ENCODE data around the gene ZNRF3. TPM values are rescaled to one million over a fixed set of nuclear protein-coding genes. Genes with fewer than 3 reads are reported as not detected.

Gene ZNRF3
- total RNA-seq, 2 experiments from 2014 or later: 0.40 to 0.58 TPM

GRCh38 chr22:29069463-29069862, 186.1 kb downstream of the ZNRF3 start:
- Mint-ChIP-seq H3K27me3 (peaks cover 58% of the 10 kb centered on the region), H3K36me3 (ENCODE audit: low read depth) (no peaks in the 10 kb centered on the region), H3K27ac (no peak overlapping the region), H3K4me3 (no peak overlapping the region), H3K4me1 (peaks cover 24% of the 10 kb centered on the region), H3K9me3 (no peaks in the 10 kb centered on the region)
- DNase-seq: no peak
- ChIA-PET CTCF (no interaction called here), POLR2A (no interaction called here)

DNA sequence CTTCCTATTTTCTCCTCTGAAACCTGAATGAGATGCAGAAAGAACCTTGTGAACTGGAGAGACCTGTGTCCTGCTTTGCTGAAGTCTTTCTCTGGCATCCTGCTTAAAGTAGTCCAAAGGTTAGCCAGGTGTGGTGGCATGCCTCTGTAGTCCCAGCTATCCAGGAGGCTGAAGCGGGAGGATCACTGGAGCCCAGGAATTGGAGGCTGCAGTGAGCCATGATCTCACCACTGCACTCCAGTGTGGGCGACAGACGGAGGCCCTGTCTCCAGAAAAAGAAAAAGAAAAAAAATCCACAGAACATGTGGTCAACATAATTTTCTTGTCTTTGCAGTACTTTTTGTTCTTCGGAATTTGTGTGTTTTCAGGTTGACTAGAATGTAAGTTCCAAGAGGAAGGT, 187.1 kb downstream of the ZNRF3 start:
- DNase-seq: no peak
- Mint-ChIP-seq H3K4me3 (no peak overlapping the region), H3K36me3 (ENCODE audit: low read depth) (no peaks in the 10 kb centered on the region), H3K9me3 (no peaks in the 10 kb centered on the region), H3K27ac (no peak overlapping the region), H3K27me3 (peaks cover 63% of the 10 kb centered on the region), H3K4me1 (peaks cover 22% of the 10 kb centered on the region)
- ChIA-PET POLR2A (no interaction called here), CTCF (no interaction called here)

DNA sequence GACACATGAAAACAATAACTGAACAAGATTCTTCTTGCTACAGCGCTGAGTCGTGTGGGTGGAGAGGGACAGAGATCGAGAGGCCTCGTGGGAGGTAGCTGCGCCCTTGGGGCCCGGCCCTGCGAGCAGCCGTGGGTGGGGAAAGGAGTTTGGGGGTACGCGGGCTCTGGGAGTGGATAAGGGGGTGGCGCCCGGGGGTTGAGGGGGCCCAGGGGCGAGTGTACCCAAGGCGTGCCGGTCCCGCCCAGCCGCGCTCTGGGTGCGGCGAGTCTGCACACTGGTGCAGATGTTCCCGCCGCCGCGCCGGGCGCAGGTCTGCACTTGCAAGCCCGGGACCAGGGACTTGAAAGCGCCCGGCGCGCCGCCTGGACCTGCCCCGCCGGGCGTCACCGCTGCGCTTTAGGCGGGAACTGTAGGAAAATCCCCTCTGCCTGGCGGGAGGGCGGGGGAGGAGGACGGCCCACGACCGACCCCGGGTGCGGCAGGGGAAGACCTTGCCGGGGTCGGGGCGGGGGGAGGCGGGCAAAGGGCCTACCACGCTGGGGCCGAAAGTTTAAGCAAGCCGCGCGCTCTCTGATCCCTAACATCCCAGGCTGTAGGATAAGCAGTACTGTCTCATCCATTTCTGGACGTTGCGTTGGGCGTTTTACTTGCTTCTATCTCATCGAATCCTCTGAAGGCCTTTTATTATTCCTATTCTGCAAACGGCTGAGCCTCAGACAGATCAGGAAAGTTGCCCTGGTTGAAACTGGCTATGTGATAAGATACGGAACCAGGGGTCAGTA, 188.1 kb downstream of the ZNRF3 start:
- peak overlapping the region; percentile 54 for H3K4me3 Mint-ChIP-seq
- DNase-seq: peak; percentile 24
- peaks cover 19% of the 10 kb centered on the region for H3K4me1 Mint-ChIP-seq
- ChIA-PET POLR2A (interaction anchor here (0.8 kb wide), 1 partner anchor 271 kb away, joined by 3 read pairs; the partner anchor contains the start of gene XBP1), CTCF (no interaction called here)
- no peaks in the 10 kb centered on the region for H3K36me3 Mint-ChIP-seq (ENCODE audit: low read depth)
- peaks cover 66% of the 10 kb centered on the region for H3K27me3 Mint-ChIP-seq
- H3K9me3 Mint-ChIP-seq: no peaks in the 10 kb centered on the region
- H3K27ac Mint-ChIP-seq: no peak overlapping the region

- DNase-seq: peak; percentile 86
- H3K4me1 Mint-ChIP-seq: peaks cover 19% of the 10 kb centered on the region
- H3K9me3 Mint-ChIP-seq: no peaks in the 10 kb centered on the region
- ChIA-PET POLR2A (interaction anchor here (0.5 to 0.8 kb wide), 2 partner anchors 272 to 1282 kb away, joined by 3 read pairs; partner anchors contain the start of gene XBP1), CTCF (interaction anchor here (0.6 to 1.4 kb wide), 3 partner anchors 60 to 579 kb away, joined by 3 to 5 read pairs (median 4); no protein-coding TSS in a partner anchor)
- H3K36me3 Mint-ChIP-seq (ENCODE audit: low read depth): no peaks in the 10 kb centered on the region
- H3K27ac Mint-ChIP-seq: no peak overlapping the region
- H3K4me3 Mint-ChIP-seq: peak overlapping the region; percentile 54
- peaks cover 65% of the 10 kb centered on the region for H3K27me3 Mint-ChIP-seq
Observed at GRCh38 chr22:29072193-29072978, 189.0 kb downstream of the ZNRF3 start.

DNA sequence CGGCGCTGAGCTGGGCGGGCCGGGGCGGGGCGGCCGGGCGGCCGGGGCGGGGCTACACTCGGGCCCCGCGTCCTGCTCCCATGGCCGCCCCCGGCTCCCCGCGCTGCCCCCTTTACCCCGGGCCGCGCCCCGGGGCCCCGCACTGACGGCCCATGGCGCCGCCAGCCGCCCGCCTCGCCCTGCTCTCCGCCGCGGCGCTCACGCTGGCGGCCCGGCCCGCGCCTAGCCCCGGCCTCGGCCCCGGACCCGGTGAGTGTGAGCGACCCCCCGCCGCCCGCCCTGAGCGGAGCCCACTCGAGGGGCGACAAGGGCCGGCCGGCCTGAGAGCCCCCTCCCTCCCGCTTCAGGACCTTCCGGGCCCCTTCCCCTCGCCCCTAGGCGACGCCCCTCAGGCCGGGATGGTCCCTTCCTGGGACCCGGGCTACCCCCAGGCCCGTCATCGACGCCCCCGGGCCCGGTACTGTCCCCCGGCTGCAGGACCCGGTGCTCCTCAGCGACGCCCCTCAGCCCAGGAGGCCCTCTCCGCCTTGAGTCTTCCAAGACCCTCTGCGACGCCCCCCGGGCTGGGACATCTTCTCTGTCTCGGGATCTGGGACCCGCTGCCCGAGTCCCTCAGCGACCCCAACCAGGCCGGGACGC, 189.7 kb downstream of the ZNRF3 start, which contains the start of gene KREMEN1:
Gene KREMEN1, plus strand, starts transcription at position 57 of the 639 bp plus-strand sequence. Its CDS starts 96 bp downstream, at position 153.
- Mint-ChIP-seq H3K4me3 (peak within 1 kb of the TSS; percentile 54), H3K27me3 (peaks cover 68% of the 10 kb centered on the region), H3K36me3 (ENCODE audit: low read depth) (no peaks in the 10 kb centered on the region), H3K4me1 (peaks cover 19% of the 10 kb centered on the region), H3K9me3 (no peaks in the 10 kb centered on the region), H3K27ac (no peak within 1 kb of the TSS)
- no peak for DNase-seq
- ChIA-PET POLR2A (no interaction called here), CTCF (interaction anchor here (0.6 to 1.4 kb wide), 3 partner anchors 60 to 580 kb away, joined by 3 to 5 read pairs (median 4); no protein-coding TSS in a partner anchor)

DNA sequence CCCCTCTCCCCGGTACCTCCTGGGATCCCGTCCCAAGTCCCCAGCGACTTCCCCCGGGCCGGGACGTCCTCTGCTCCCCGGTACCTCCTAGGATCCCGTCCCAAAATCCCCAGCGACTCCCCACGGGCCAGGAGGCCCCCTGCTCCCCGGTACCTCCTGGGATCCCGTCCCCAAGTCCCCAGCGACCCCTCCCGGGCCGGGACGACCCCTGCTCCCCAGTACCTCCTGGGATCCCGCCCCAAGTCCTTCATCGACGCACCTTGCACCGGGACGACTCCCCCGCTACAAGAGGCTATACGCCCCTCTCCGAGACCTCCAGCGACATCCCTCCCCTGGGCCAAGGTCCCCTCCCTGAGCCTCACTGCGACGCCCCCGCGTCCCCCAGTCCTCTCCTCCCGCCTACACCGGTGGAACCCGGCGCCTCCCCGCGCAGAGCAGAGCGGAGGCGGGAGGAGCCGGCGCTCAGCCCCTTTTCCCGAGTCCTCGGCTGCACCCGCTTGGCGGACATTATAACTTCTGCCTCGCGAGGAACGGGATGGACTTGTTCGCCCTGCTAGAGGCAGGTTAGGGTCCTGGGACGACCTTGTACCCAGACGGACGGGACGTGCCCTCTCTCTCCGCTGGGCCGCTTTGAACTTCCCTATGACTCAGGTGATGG, 190.4 kb downstream of the ZNRF3 start:
- Mint-ChIP-seq H3K27ac (no peak overlapping the region), H3K9me3 (no peaks in the 10 kb centered on the region), H3K27me3 (peaks cover 73% of the 10 kb centered on the region), H3K4me3 (peak overlapping the region; percentile 37), H3K36me3 (ENCODE audit: low read depth) (no peaks in the 10 kb centered on the region), H3K4me1 (peaks cover 19% of the 10 kb centered on the region)
- CTCF ChIA-PET: no interaction called here
- POLR2A ChIA-PET: no interaction called here
- DNase-seq: no peak

DNA sequence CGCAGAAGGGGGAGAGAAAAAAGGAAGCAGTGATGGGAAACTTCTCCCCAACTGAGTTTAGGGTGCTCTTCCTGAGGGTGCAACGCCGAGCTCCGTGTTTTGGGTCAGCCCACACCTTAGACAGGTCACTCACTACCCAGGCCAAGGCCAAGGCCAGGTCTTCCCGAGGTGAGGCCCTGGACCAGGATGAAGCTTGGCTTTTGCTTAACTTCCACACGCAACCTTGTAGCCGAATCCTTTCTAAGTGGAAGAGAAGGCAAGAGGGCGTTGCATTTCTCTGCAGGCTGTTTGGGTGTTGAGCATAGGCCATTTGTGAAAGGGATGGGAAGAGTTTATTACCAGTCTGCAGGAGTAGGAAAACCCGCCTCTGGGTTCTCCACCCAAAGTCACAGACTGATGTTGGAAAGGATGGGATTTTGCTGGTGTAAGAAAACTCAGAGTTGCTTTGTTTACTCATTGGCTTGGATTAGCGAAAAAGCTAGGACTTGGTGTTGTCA, 191.0 kb downstream of the ZNRF3 start:
- Mint-ChIP-seq H3K27me3 (peaks cover 74% of the 10 kb centered on the region), H3K36me3 (ENCODE audit: low read depth) (no peaks in the 10 kb centered on the region), H3K4me3 (no peak overlapping the region), H3K9me3 (no peaks in the 10 kb centered on the region), H3K27ac (no peak overlapping the region), H3K4me1 (peaks cover 19% of the 10 kb centered on the region)
- DNase-seq: no peak
- ChIA-PET POLR2A (no interaction called here), CTCF (interaction anchor here (2.4 kb wide), 1 partner anchor 80 kb away, joined by 9 read pairs; no protein-coding TSS in a partner anchor)

DNA sequence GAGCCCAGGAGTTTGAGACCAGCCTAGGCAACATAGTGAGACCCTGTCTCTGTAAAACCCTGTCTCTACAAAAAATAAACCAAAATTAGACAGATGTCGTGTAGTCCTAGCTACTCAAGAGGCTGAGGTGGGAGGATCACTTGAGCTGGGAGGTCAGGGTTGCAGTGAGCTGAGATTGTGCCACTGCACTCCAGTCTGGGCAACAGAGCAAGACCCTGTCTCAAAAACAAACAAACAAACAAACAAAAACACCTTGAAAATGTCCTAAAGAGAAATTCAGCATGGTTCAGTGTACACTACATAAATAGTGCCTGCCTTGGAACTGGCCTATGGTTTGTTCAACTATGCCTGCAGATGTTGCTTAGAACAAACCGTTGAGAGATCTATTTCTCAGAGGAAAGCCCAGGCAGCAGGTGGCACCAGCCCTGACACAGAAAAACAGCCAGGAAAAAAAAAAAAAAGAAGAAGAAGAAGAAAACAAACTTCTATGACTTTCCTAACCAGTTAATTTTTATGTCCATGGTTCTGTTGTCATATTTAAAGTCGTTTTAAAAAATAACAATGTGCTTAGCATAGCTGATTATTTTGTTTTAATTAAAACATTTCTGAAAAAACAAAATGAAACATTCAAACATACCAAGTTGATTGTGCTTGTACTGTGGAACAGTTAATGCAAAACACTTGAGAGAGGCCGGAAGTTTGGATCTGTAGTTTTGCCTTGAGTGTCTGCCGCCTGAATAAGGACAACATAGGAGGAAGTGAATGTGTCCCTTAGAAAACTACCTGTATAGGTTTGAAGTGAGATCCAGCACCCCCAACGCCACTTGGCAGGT, 194.9 kb downstream of the ZNRF3 start:
- Mint-ChIP-seq H3K4me3 (no peak overlapping the region), H3K27me3 (peaks cover 54% of the 10 kb centered on the region), H3K27ac (no peak overlapping the region), H3K4me1 (peaks cover 5% of the 10 kb centered on the region), H3K9me3 (no peaks in the 10 kb centered on the region), H3K36me3 (ENCODE audit: low read depth) (no peaks in the 10 kb centered on the region)
- ChIA-PET POLR2A (no interaction called here), CTCF (no interaction called here)
- DNase-seq: no peak

GRCh38 chr22:29078869-29079207, 195.5 kb downstream of the ZNRF3 start:
- Mint-ChIP-seq H3K36me3 (ENCODE audit: low read depth) (no peaks in the 10 kb centered on the region), H3K4me1 (peaks cover 9% of the 10 kb centered on the region), H3K27ac (no peak overlapping the region), H3K9me3 (no peaks in the 10 kb centered on the region), H3K27me3 (peaks cover 53% of the 10 kb centered on the region), H3K4me3 (no peak overlapping the region)
- no peak for DNase-seq
- POLR2A ChIA-PET: no interaction called here
- CTCF ChIA-PET: no interaction called here

DNA sequence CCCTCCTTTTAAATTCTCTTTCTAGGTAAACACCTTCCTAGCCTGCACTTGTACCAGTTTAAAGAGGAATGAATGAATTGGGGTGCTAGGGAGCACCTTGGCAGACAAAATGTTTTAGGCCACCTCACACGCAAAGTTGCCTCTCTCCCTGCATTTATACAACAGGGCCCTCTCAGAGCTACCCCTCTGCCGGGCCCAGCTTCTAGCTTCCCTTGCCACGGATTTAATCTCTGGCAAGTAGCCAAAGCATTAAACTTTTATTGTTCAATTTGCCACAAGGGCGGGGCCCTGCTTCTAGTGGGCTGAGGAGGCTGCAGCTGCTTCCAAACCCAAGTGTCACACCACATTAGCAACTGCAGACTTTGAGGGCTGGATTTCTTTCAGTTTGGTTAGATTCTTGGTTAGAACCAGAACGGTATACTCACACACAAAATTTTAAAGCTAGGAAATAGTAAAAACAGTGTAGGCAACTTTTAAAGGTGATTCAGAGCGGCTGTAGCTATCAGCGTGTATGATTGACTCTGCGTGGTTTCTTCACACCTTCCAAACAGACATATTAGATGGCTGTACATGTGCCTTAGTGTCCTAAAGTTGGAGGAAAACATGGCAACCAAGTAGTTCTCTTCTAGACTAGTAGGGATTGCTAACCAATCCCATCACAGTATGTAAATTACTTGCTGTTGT, 196.0 kb downstream of the ZNRF3 start:
- no peaks in the 10 kb centered on the region for H3K36me3 Mint-ChIP-seq (ENCODE audit: low read depth)
- H3K4me1 Mint-ChIP-seq: peaks cover 10% of the 10 kb centered on the region
- CTCF ChIA-PET: no interaction called here
- no peaks in the 10 kb centered on the region for H3K9me3 Mint-ChIP-seq
- no peak overlapping the region for H3K27ac Mint-ChIP-seq
- peaks cover 48% of the 10 kb centered on the region for H3K27me3 Mint-ChIP-seq
- no peak overlapping the region for H3K4me3 Mint-ChIP-seq
- POLR2A ChIA-PET: no interaction called here
- no peak for DNase-seq

DNA sequence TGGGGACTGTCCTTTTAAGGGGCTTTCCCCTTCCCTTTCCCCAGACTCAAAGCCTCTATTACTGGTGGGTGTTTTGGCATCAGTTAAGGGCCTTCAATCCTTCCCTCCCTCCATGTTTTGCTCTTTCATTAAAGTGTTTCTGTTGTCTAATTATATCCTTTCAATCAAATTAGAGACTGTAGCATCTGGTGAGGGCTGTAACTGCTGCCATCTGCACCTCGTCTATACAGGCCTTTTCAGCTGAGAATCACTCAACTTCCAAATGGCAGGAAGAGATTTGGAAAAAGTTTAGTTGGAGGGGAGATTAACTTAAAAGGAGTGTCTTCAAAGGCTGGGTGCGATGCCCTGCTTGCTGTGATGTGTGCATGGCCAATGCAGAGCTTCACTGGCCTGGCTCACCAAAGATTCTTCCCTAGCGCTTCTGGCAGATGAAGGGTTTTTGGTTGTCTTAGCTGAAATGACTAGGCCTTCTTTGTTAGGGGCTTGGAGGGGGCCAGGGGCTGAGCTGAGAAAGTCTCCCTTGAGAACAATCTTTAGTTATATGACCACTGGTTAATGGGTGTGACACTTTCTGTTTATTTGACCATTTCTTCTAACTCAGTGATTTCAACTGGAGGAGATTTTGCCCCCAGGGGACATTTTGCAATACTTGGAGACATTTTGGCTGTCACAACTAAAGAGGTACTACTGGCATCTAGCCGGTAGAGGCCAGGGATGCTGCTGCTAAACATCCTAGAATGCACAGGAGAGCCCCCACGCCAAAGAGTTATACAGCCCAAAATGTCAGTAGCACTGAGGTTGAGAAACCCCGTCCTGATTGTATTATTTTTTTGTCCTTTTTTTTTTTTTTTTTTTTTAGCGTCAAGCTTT, 197.0 kb downstream of the ZNRF3 start:
- H3K4me3 Mint-ChIP-seq: no peak overlapping the region
- no peaks in the 10 kb centered on the region for H3K9me3 Mint-ChIP-seq
- POLR2A ChIA-PET: no interaction called here
- no peak overlapping the region for H3K27ac Mint-ChIP-seq
- CTCF ChIA-PET: interaction anchor here (0.6 to 1.3 kb wide), 2 partner anchors 27 to 74 kb away, joined by 3 read pairs; no protein-coding TSS in a partner anchor
- DNase-seq: no peak
- H3K36me3 Mint-ChIP-seq (ENCODE audit: low read depth): no peaks in the 10 kb centered on the region
- H3K4me1 Mint-ChIP-seq: peaks cover 10% of the 10 kb centered on the region
- H3K27me3 Mint-ChIP-seq: peaks cover 38% of the 10 kb centered on the region
